Thyroid gland (tissue), 4 donors: ENCODE results near the gene SCN11A.

ENCODE experiments used
- CTCF ChIP-seq, 6 experiments: fragments of 200-600 bp in 3 of 6; fragments of 450-650 bp in 3 of 6; sonication (generic) in 3 of 6; IDR thresholded peaks; one replicate each; pipeline ENCODE4 v1.5.1; 2016 to 2019; ENCODE audit warnings: antibody characterized with exemption in 6 of 6, mild to moderate bottlenecking in 2 of 6, inconsistent platforms in 1 of 6, moderate library complexity in 1 of 6
- POLR2A ChIP-seq, 2 donors: fragments of 450-650 bp; IDR thresholded peaks; one replicate each; pipeline ENCODE4 v1.6.1; 2017; ENCODE audit warnings: antibody characterized with exemption in 2 of 2, mild to moderate bottlenecking in 2 of 2, moderate library complexity in 1 of 2

DNA sequence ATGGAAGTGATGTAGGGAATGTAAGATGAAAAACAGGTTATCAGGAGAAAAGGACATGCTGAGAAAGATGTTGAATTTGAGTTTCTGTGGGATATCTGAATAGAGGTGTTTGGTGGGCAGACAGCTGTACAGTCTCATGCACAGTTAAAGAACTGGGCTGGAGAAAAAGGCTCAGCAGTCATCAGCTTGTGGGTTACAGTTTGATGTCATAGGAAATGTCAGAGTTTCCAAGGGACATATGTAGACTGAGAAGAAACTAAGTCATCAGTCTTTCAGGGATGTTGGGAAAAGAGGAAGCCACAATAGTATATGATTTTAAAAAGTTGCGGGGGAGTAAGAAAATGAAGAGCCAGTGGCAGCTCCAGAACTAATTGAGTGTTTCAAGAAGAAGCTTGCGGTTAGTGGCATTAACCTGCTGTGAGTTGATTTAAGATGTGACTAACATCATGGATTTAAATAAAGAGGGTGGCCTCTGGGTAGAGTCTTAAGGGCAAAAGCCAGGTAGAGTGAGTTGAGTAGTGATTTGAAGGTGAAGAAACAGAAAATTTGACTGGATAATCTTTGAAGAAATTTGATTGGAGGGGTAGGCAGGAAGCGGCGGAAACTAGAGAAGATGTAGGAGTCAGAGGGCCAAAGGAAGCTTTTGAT lies 31.0 kb upstream of the SCN11A start:
- no peak for TF ChIP-seq POLR2A (IDR thresholded peaks at IDR 0.05)
- TF ChIP-seq CTCF (IDR thresholded peaks at IDR 0.05) = no peak
